GM21576 (cell line): ENCODE results near the gene ENPP6.
"Not testable (repeated sequence)": the region's sequence is repeated elsewhere in the genome, so short reads cannot be mapped to it uniquely, and the experiment has no call there.

Experiments used
- ATAC-seq: cut with Tn5 transposase; IDR thresholded peaks from one replicate; pipeline ENCODE4 v1.9.1; 2021; ENCODE audit warnings: mild to moderate bottlenecking, moderate library complexity; ENCODE audit not compliant: unreplicated experiment

ENPP6 gene

GRCh38 chr4:184066584-184067300 is 150.9 kb downstream of the ENPP6 start:
- ATAC-seq = no peak

- ATAC-seq = no peak
Measured at GRCh38 chr4:184064877-184065276, 152.8 kb downstream of the ENPP6 start.

- no peak for ATAC-seq
Measured at GRCh38 chr4:184062769-184063168, 154.9 kb downstream of the ENPP6 start.

- ATAC-seq = no peak
Measured at GRCh38 chr4:184061582-184061981, 156.1 kb downstream of the ENPP6 start.

- no peak for ATAC-seq
Measured at GRCh38 chr4:184059099-184059498, 158.6 kb downstream of the ENPP6 start.

GRCh38 chr4:184058026-184058425 is 159.6 kb downstream of the ENPP6 start:
- no peak for ATAC-seq

- ATAC-seq = no peak
Measured at GRCh38 chr4:184056877-184057276, 160.8 kb downstream of the ENPP6 start.

- no peak for ATAC-seq
Measured at GRCh38 chr4:184053434-184053833, 164.2 kb downstream of the ENPP6 start.

- no peak for ATAC-seq
Measured at GRCh38 chr4:184052616-184053015, 165.1 kb downstream of the ENPP6 start.

- ATAC-seq = not testable (repeated sequence)
Measured at GRCh38 chr4:184051262-184051661, 166.4 kb downstream of the ENPP6 start.

- ATAC-seq = no peak
Measured at GRCh38 chr4:184046148-184046547, 171.5 kb downstream of the ENPP6 start.

GRCh38 chr4:184041156-184041555 is 176.5 kb downstream of the ENPP6 start:
- no peak for ATAC-seq

GRCh38 chr4:184039963-184040383 is 177.7 kb downstream of the ENPP6 start:
- no peak for ATAC-seq
